HepG2 (cell line): ENCODE data around the gene UCK2. TPM values are rescaled to one million over a fixed set of nuclear protein-coding genes. Genes with fewer than 3 reads are reported as not detected.

Experiments used
- ATAC-seq: fragments of 200-7000 bp; cut with Tn5 transposase; 3 replicates; pipeline ENCODE4 v1.9.1; 2020; ENCODE audit warnings: mild to moderate bottlenecking, moderate library complexity
- BruUV-seq: library from RNA; stranded (reverse); fragments of 400-500 nt; replicated peaks from 2 replicates; lab custom pipeline; 2021; lab: Mats Ljungman, UMichigan
- CTCF ChIA-PET: fragments of 300-600 bp; formaldehyde crosslinking; extraction: SDS; loops from one replicate; lab custom pipeline; 2021; ENCODE audit warnings: low total read pairs, inconsistent platforms, low intra/inter-chr PET ratio; lab: Yijun Ruan, JAX
- POLR2A ChIA-PET: fragments of 350-600 bp; sonication (Branson Sonifier 250); formaldehyde crosslinking; loops from one replicate; lab custom pipeline; 2020; ENCODE audit warnings: antibody characterized with exemption, inconsistent platforms; lab: Yijun Ruan, JAX
- DNase-seq: peaks from one replicate; pipeline ENCODE4 v3.0.0-alpha.2; 2015; ENCODE audit warnings: low spot score
- FAIRE-seq: peaks from 3 replicates; lab custom pipeline; 2011; peaks lifted over from hg19 to GRCh38; lab: Jason Lieb, UNC
- H2AFZ ChIP-seq: one replicate; pipeline ENCODE4 v1.6.1; 2011; ENCODE audit warnings: low read length, inconsistent platforms
- H3K27ac ChIP-seq: fragments of 300-600 bp; 3 replicates; pipeline ENCODE4 v1.8.0; 2011; ENCODE audit warnings: mixed run types, mild to moderate bottlenecking, mixed read lengths, low read length, inconsistent platforms; ENCODE audit not compliant: insufficient read depth; ENCODE audit errors: extremely low read length
- H3K27me3 ChIP-seq, 2 experiments: fragments of 200-600 bp in 1 of 2; 2 replicates in 1 of 2; 3 replicates in 1 of 2; pipeline versions ENCODE4 v1.6.0 to v1.8.0; 2011; ENCODE audit warnings: low read length in 2 of 2, mild to moderate bottlenecking in 2 of 2, moderate library complexity in 2 of 2, inconsistent platforms in 1 of 2; ENCODE audit not compliant: insufficient read depth in 2 of 2, control insufficient read depth in 1 of 2
- H3K36me3 ChIP-seq, 2 experiments: fragments of 200-600 bp in 1 of 2; replicated peaks in 1 of 2; 2 replicates in 1 of 2; 3 replicates in 1 of 2; pipeline versions ENCODE4 v1.5.1 to v1.8.0; 2011; ENCODE audit warnings: low read length in 2 of 2, inconsistent platforms in 1 of 2; ENCODE audit not compliant: insufficient read depth in 2 of 2, control insufficient read depth in 1 of 2
- H3K4me1 ChIP-seq: 2 replicates; pipeline ENCODE4 v1.5.1; 2012; ENCODE audit warnings: low read length, inconsistent platforms; ENCODE audit not compliant: insufficient read depth
- H3K4me2 ChIP-seq: 2 replicates; pipeline ENCODE4 v1.6.0; 2011; ENCODE audit warnings: low read depth, low read length, inconsistent platforms
- H3K4me3 ChIP-seq, 3 experiments: fragments of 200-600 bp in 1 of 3; sonication (generic), shearing (Covaris generic) in 1 of 3; replicated peaks in 1 of 3; 2 replicates each; pipeline ENCODE4 v1.5.1; 2011 to 2016; ENCODE audit warnings: low read length in 3 of 3, inconsistent platforms in 2 of 3, low read depth in 2 of 3, mild to moderate bottlenecking in 2 of 3, control low read depth in 1 of 3, mixed read lengths in 1 of 3; ENCODE audit not compliant: insufficient read depth in 1 of 3
- H3K79me2 ChIP-seq: one replicate; pipeline ENCODE4 v1.6.1; 2011; ENCODE audit warnings: low read length, inconsistent platforms; ENCODE audit not compliant: insufficient read depth
- H3K9ac ChIP-seq: 2 replicates; pipeline ENCODE4 v1.6.0; 2011; ENCODE audit warnings: mild to moderate bottlenecking, low read depth, low read length, inconsistent platforms; ENCODE audit not compliant: insufficient read depth
- H3K9me3 ChIP-seq: 2 replicates; pipeline ENCODE4 v1.5.1; 2012; ENCODE audit warnings: mild to moderate bottlenecking, low read length
- H4K20me1 ChIP-seq: 2 replicates; pipeline ENCODE4 v1.6.0; 2011; ENCODE audit warnings: inconsistent platforms, mild to moderate bottlenecking, low read length, moderate library complexity; ENCODE audit not compliant: insufficient read depth
- WGBS: methylation state at CpG from one replicate; pipeline ENCODE4 v1.1.6; 2017; ENCODE audit warnings: low lambda C conversion rate; 5-methylcytosine and 5-hydroxymethylcytosine counted together
- in situ Hi-C: cut with HindIII; loops from 2 replicates; pipeline ENCODE4 v1.10.0; 2017; ENCODE audit warnings: low pct_unique_long_range_greater_than_20kb; ENCODE audit not compliant: extremely low pct_ligation_motif_present
- intact Hi-C: fragments of 100-400 bp; cut with micrococcal nuclease; formaldehyde crosslinking; loops from one replicate; pipeline ENCODE4 v1.10.0; 2022; ENCODE audit not compliant: unreplicated experiment
- polyA plus RNA-seq, 8 experiments: library from polyadenylated mRNA; depleted of rRNA in 3 of 8; stranded (reverse) in 7 of 8; unstranded in 1 of 8; fragments of >200 nt; fragmentation: Illumina TruSeq in 4 of 8; extraction: Trizol in 4 of 8; gene quantifications; 2 replicates each; pipeline versions ENCODE4 v1.2.1 to v1.2.3, GENCODE V29; 2011 to 2016; ENCODE audit warnings: low read depth in 4 of 8, missing spikeins in 1 of 8, mixed read lengths in 1 of 8; ENCODE audit not compliant: insufficient read depth in 1 of 8
- total RNA-seq, 5 experiments: library from RNA; depleted of rRNA; stranded (reverse); fragments of >200 nt; fragmentation: Illumina TruSeq; extraction: Trizol; gene quantifications; 2 replicates each; pipeline ENCODE4 v1.2.3, GENCODE V29; 2016; ENCODE audit warnings: low read depth in 1 of 5
- TF ChIP-seq, protein P1 (sequence below): sonication (generic); formaldehyde crosslinking; IDR thresholded peaks from 2 replicates; pipeline ENCODE4 v1.4.0; 2020; ENCODE audit warnings: missing genetic modification reagents
- TF ChIP-seq, protein P2 (sequence below): sonication (generic); formaldehyde crosslinking; IDR thresholded peaks from 2 replicates; pipeline ENCODE4 v1.5.1; 2020; ENCODE audit warnings: mild to moderate bottlenecking, missing genetic modification reagents, moderate library complexity

UCK2 gene
- total and polyA plus RNA-seq, 2 of the 13 experiments (the other 11 are each of a cell fraction or from before 2014, with no cell fraction given), result 64.3 to 78.0 TPM

DNA sequence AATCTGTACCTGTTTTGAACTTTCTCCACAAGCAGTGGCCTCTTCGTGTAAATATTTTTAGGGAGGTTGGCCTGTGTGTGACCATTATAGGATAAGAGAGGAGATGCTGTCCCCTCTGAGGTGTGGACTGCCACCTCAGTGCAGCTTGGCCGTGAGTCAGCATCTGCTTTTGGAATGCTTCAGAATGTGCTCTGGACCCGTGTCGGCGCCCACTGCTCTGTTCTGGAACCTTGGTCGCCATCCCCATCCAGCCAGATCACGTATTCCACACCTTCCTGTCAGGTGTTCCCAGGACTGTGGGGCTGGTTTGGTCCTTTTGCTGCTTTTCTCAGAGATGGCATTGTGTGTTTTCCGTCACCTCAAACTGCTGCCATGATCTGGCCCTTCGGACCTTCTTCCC, 5.5 kb downstream of the UCK2 start:
- H3K9me3 ChIP-seq, result no peaks in the 10 kb centered on the region
- TF ChIP-seq, protein P1, sequence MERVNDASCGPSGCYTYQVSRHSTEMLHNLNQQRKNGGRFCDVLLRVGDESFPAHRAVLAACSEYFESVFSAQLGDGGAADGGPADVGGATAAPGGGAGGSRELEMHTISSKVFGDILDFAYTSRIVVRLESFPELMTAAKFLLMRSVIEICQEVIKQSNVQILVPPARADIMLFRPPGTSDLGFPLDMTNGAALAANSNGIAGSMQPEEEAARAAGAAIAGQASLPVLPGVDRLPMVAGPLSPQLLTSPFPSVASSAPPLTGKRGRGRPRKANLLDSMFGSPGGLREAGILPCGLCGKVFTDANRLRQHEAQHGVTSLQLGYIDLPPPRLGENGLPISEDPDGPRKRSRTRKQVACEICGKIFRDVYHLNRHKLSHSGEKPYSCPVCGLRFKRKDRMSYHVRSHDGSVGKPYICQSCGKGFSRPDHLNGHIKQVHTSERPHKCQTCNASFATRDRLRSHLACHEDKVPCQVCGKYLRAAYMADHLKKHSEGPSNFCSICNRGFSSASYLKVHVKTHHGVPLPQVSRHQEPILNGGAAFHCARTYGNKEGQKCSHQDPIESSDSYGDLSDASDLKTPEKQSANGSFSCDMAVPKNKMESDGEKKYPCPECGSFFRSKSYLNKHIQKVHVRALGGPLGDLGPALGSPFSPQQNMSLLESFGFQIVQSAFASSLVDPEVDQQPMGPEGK (CRISPR knock-in tag), result no peak
- TF ChIP-seq, protein P2, sequence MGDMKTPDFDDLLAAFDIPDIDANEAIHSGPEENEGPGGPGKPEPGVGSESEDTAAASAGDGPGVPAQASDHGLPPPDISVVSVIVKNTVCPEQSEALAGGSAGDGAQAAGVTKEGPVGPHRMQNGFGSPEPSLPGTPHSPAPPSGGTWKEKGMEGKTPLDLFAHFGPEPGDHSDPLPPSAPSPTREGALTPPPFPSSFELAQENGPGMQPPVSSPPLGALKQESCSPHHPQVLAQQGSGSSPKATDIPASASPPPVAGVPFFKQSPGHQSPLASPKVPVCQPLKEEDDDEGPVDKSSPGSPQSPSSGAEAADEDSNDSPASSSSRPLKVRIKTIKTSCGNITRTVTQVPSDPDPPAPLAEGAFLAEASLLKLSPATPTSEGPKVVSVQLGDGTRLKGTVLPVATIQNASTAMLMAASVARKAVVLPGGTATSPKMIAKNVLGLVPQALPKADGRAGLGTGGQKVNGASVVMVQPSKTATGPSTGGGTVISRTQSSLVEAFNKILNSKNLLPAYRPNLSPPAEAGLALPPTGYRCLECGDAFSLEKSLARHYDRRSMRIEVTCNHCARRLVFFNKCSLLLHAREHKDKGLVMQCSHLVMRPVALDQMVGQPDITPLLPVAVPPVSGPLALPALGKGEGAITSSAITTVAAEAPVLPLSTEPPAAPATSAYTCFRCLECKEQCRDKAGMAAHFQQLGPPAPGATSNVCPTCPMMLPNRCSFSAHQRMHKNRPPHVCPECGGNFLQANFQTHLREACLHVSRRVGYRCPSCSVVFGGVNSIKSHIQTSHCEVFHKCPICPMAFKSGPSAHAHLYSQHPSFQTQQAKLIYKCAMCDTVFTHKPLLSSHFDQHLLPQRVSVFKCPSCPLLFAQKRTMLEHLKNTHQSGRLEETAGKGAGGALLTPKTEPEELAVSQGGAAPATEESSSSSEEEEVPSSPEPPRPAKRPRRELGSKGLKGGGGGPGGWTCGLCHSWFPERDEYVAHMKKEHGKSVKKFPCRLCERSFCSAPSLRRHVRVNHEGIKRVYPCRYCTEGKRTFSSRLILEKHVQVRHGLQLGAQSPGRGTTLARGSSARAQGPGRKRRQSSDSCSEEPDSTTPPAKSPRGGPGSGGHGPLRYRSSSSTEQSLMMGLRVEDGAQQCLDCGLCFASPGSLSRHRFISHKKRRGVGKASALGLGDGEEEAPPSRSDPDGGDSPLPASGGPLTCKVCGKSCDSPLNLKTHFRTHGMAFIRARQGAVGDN (CRISPR knock-in tag), result peak; percentile 30; the same call in 1 of the 2 replicates
- TF ChIP-seq, all 625 proteins: peak for 1
- no peak for FAIRE-seq
- WGBS, result 85% methylated on average over 4 of the region's 9 CpGs
- peaks cover 3 to 13% of the 10 kb centered on the region in 2 experiments; a peak in 4 of 5 replicates for H3K36me3 ChIP-seq
- H3K4me2 ChIP-seq, result peak overlapping the region; percentile 28; the same call in 1 of the 2 replicates
- H4K20me1 ChIP-seq, result peaks cover 38% of the 10 kb centered on the region
- ChIA-PET CTCF (no interaction called here), POLR2A (no interaction called here)
- no peak for DNase-seq
- ATAC-seq, result no peak
- H3K9ac ChIP-seq, result no peak overlapping the region
- no peak overlapping the region for H3K27ac ChIP-seq
- intact Hi-C loops, result no loop called here
- in situ Hi-C loops, result no loop called here
- peaks cover 67% of the 10 kb centered on the region for H3K4me1 ChIP-seq
- H3K4me3 ChIP-seq, result no peak overlapping the region
- H3K79me2 ChIP-seq, result peaks cover 96% of the 10 kb centered on the region
- no peak overlapping the region for H2AFZ ChIP-seq
- H3K27me3 ChIP-seq, result no peaks in the 10 kb centered on the region; a peak in 2 of 5 replicates
- no TSS peak for BruUV-seq
